ENCODE measurements around the gene PDZD2. TPM values are rescaled to one million over a fixed set of nuclear protein-coding genes. Genes with fewer than 3 reads are reported as not detected.

Gene PDZD2
- total RNA-seq, 1 donor from 2014 or later = 0.65 TPM

GRCh38 chr5:31918739-31919138 lies 279.8 kb downstream of the PDZD2 start:
- Mint-ChIP-seq H3K36me3 (ENCODE audit: low read depth) (no peaks in the 10 kb centered on the region), H3K4me1 (peaks cover 11% of the 10 kb centered on the region), H3K9me3 (no peaks in the 10 kb centered on the region), H3K27ac (ENCODE audit: unreplicated experiment) (no peak overlapping the region), H3K27me3 (ENCODE audit: low read depth) (no peaks in the 10 kb centered on the region), H3K4me3 (no peak overlapping the region)
- TF ChIP-seq CTCF (conservative IDR thresholded peaks at IDR 0.05) = no peak
- no peak for DNase-seq (ENCODE audit: low read depth, low spot score)

- Mint-ChIP-seq H3K27me3 (ENCODE audit: low read depth) (no peaks in the 10 kb centered on the region), H3K9me3 (no peaks in the 10 kb centered on the region), H3K36me3 (ENCODE audit: low read depth) (no peaks in the 10 kb centered on the region), H3K27ac (ENCODE audit: unreplicated experiment) (peak overlapping the region; percentile 6), H3K4me3 (no peak overlapping the region), H3K4me1 (peaks cover 8% of the 10 kb centered on the region)
- no peak for TF ChIP-seq CTCF (conservative IDR thresholded peaks at IDR 0.05)
- DNase-seq (ENCODE audit: low read depth, low spot score) = no peak
These were observed 282.9 kb downstream of the PDZD2 start for GRCh38 chr5:31921852-31922305.

GRCh38 chr5:31924005-31924404 lies 285.1 kb downstream of the PDZD2 start:
- Mint-ChIP-seq H3K27me3 (ENCODE audit: low read depth) (no peaks in the 10 kb centered on the region), H3K9me3 (no peaks in the 10 kb centered on the region), H3K4me3 (no peak overlapping the region), H3K4me1 (peaks cover 9% of the 10 kb centered on the region), H3K36me3 (ENCODE audit: low read depth) (no peaks in the 10 kb centered on the region), H3K27ac (ENCODE audit: unreplicated experiment) (peak overlapping the region; percentile 57)
- no peak for TF ChIP-seq CTCF (conservative IDR thresholded peaks at IDR 0.05)
- DNase-seq (ENCODE audit: low read depth, low spot score) = no peak

GRCh38 chr5:31931874-31932273 lies 292.9 kb downstream of the PDZD2 start:
- Mint-ChIP-seq H3K27me3 (ENCODE audit: low read depth) (no peaks in the 10 kb centered on the region), H3K27ac (ENCODE audit: unreplicated experiment) (no peak overlapping the region), H3K4me3 (no peak overlapping the region), H3K9me3 (no peaks in the 10 kb centered on the region), H3K36me3 (ENCODE audit: low read depth) (no peaks in the 10 kb centered on the region), H3K4me1 (peaks cover 5% of the 10 kb centered on the region)
- no peak for TF ChIP-seq CTCF (conservative IDR thresholded peaks at IDR 0.05)
- no peak for DNase-seq (ENCODE audit: low read depth, low spot score)

GRCh38 chr5:31934156-31934555 lies 295.2 kb downstream of the PDZD2 start:
- Mint-ChIP-seq H3K27me3 (ENCODE audit: low read depth) (no peaks in the 10 kb centered on the region), H3K27ac (ENCODE audit: unreplicated experiment) (no peak overlapping the region), H3K4me1 (peaks cover 2% of the 10 kb centered on the region)

More at GRCh38 chr5:31934156-31934555, 295.2 kb downstream of the PDZD2 start:
- DNase-seq (ENCODE audit: low read depth, low spot score) = no peak
- no peaks in the 10 kb centered on the region for H3K36me3 Mint-ChIP-seq (ENCODE audit: low read depth)
- no peak overlapping the region for H3K4me3 Mint-ChIP-seq
- no peak for TF ChIP-seq CTCF (conservative IDR thresholded peaks at IDR 0.05)
- H3K9me3 Mint-ChIP-seq = no peaks in the 10 kb centered on the region
